Activated naive CD4-positive, alpha-beta T cell treated with anti-CD3 and anti-CD28 coated beads, Interleukin-2, amount 50 U/mL, for 16 hours (primary cell): ENCODE results near the gene RPS6KB2.
"Not testable (repeated sequence)": the region's sequence is repeated elsewhere in the genome, so short reads cannot be mapped to it uniquely, and the experiment has no call there.

Experiments used
- DNase-seq: peaks from one replicate; pipeline ENCODE4 v3.0.0-alpha.2; 2020

RPS6KB2 gene

GRCh38 chr11:67397986-67398660, 30.2 kb upstream of the RPS6KB2 start:
- DNase-seq: no peak

GRCh38 chr11:67398661-67399563, 29.4 kb upstream of the RPS6KB2 start:
- DNase-seq: no peak

GRCh38 chr11:67400251-67400941, 27.9 kb upstream of the RPS6KB2 start:
- no peak for DNase-seq

GRCh38 chr11:67400942-67401494, 27.3 kb upstream of the RPS6KB2 start:
- no peak for DNase-seq

- DNase-seq: peak; percentile 89
These were observed 26.7 kb upstream of the RPS6KB2 start, which contains the start of gene PPP1CA for GRCh38 chr11:67401495-67402191. PPP1CA (minus strand) TSS chr11:67401858; CDS start chr11:67401782, 76 bp downstream.

- not testable (repeated sequence) for DNase-seq
These were observed 26.0 kb upstream of the RPS6KB2 start for GRCh38 chr11:67402192-67402839.

GRCh38 chr11:67403085-67403484, 25.2 kb upstream of the RPS6KB2 start:
- not testable (repeated sequence) for DNase-seq

GRCh38 chr11:67404515-67405195, 23.6 kb upstream of the RPS6KB2 start:
- no peak for DNase-seq

GRCh38 chr11:67405196-67405567, 23.1 kb upstream of the RPS6KB2 start:
- no peak for DNase-seq

- DNase-seq: no peak
These were observed 22.5 kb upstream of the RPS6KB2 start for GRCh38 chr11:67405688-67406339.

GRCh38 chr11:67406420-67406968, 21.8 kb upstream of the RPS6KB2 start:
- DNase-seq: no peak

- no peak for DNase-seq
These were observed 21.2 kb upstream of the RPS6KB2 start for GRCh38 chr11:67406969-67407687.

- DNase-seq: no peak
These were observed 20.6 kb upstream of the RPS6KB2 start for GRCh38 chr11:67407688-67408163.

GRCh38 chr11:67408437-67409200, 19.7 kb upstream of the RPS6KB2 start:
- DNase-seq: no peak

- DNase-seq: peak; percentile 54
These were observed 19.0 kb upstream of the RPS6KB2 start for GRCh38 chr11:67409261-67409666.

GRCh38 chr11:67409781-67410368, 18.4 kb upstream of the RPS6KB2 start:
- no peak for DNase-seq

- no peak for DNase-seq
These were observed 17.9 kb upstream of the RPS6KB2 start for GRCh38 chr11:67410369-67410831.
